B cell (primary cell): Measurements from ENCODE around the gene MICAL3. TPM values are rescaled to one million over a fixed set of nuclear protein-coding genes. Genes with fewer than 3 reads are reported as not detected.

Source experiments
- ATAC-seq: fragments of 200-7000 bp; cut with Tn5 transposase; one replicate; pipeline ENCODE4 v1.10.0; 2021; ENCODE audit warnings: low read depth, mild to moderate bottlenecking, moderate number of reproducible peaks, moderate library complexity
- CTCF ChIA-PET: fragments of 350-600 bp; sonication (Branson Sonifier 250); formaldehyde crosslinking; loops from one replicate; lab custom pipeline; 2021; ENCODE audit warnings: antibody characterized with exemption, inconsistent platforms; lab: Charles Lee
- POLR2A ChIA-PET: fragments of 350-600 bp; sonication (Branson Sonifier 250); formaldehyde crosslinking; loops from one replicate; lab custom pipeline; 2021; ENCODE audit warnings: antibody characterized with exemption; lab: Charles Lee
- DNase-seq: peaks from one replicate; pipeline ENCODE4 v3.0.0; 2013
- H2AFZ ChIP-seq: 2 replicates; pipeline ENCODE4 v1.6.1; 2012; ENCODE audit warnings: mild to moderate bottlenecking, low read depth, low read length; ENCODE audit not compliant: insufficient read depth, poor library complexity, severe bottlenecking
- H3K27ac ChIP-seq, 2 donors: 1 replicate in 1 of 2; 2 replicates in 1 of 2; pipeline ENCODE4 v1.5.1; 2012 to 2013; ENCODE audit warnings: low read length in 2 of 2, mild to moderate bottlenecking in 2 of 2, moderate library complexity in 1 of 2
- H3K27me3 ChIP-seq, 4 experiments: fragments of 200-600 bp in 1 of 4; sonication (generic) in 1 of 4; replicated peaks in 1 of 4; 1 replicate in 2 of 4; 2 replicates in 2 of 4; pipeline versions ENCODE4 v1.6.1 to v1.7.0; 2013 to 2016; ENCODE audit warnings: low read length in 3 of 4, mild to moderate bottlenecking in 2 of 4, mixed read lengths in 1 of 4, moderate library complexity in 1 of 4; ENCODE audit not compliant: insufficient read depth in 4 of 4, control insufficient read depth in 3 of 4; ENCODE audit errors: control extremely low read depth in 1 of 4
- H3K36me3 ChIP-seq, 2 experiments: replicated peaks in 1 of 2; 1 replicate in 1 of 2; 2 replicates in 1 of 2; pipeline versions ENCODE4 v1.6.1 to v1.7.1; 2013; ENCODE audit warnings: low read length in 1 of 2; ENCODE audit not compliant: insufficient read depth in 2 of 2, control insufficient read depth in 1 of 2; ENCODE audit errors: control extremely low read depth in 1 of 2, extremely low read depth in 1 of 2
- H3K4me1 ChIP-seq, 2 donors: fragments of 200-600 bp in 1 of 2; sonication (generic) in 1 of 2; 1 replicate in 1 of 2; 2 replicates in 1 of 2; pipeline versions ENCODE4 v1.5.1 to v1.6.1; 2013 to 2017; ENCODE audit warnings: low read length in 2 of 2; ENCODE audit not compliant: control insufficient read depth in 2 of 2, insufficient read depth in 2 of 2
- H3K4me2 ChIP-seq: replicated peaks from 2 replicates; pipeline ENCODE3; 2012; ENCODE audit warnings: mild to moderate bottlenecking, low read depth, low read length; ENCODE audit not compliant: poor library complexity, severe bottlenecking
- H3K4me3 ChIP-seq, 5 experiments: fragments of 200-600 bp in 1 of 5; sonication (generic) in 1 of 5; 1 replicate in 3 of 5; 2 replicates in 2 of 5; pipeline versions ENCODE4 v1.5.1 to v1.7.0; 2011 to 2016; ENCODE audit warnings: low read length in 4 of 5, mild to moderate bottlenecking in 4 of 5, low read depth in 2 of 5, control low read depth in 1 of 5, moderate library complexity in 1 of 5; ENCODE audit not compliant: insufficient read depth in 1 of 5; ENCODE audit errors: control extremely low read depth in 1 of 5, extremely low read depth in 1 of 5
- H3K79me2 ChIP-seq: fragments of 200-600 bp; sonication (generic); one replicate; pipeline ENCODE4 v1.6.0; 2016; ENCODE audit warnings: low read length; ENCODE audit not compliant: control insufficient read depth, insufficient read depth
- H3K9ac ChIP-seq: fragments of 200-600 bp; sonication (generic); 2 replicates; pipeline ENCODE4 v1.6.1; 2017; ENCODE audit warnings: mild to moderate bottlenecking, low read length, moderate library complexity
- H3K9me3 ChIP-seq, 3 donors: one replicate each; pipeline versions ENCODE4 v1.6.1 to v1.7.1; 2013; ENCODE audit warnings: low read length in 2 of 3; ENCODE audit not compliant: control insufficient read depth in 2 of 3, insufficient read depth in 1 of 3; ENCODE audit errors: control extremely low read depth in 1 of 3
- H4K20me1 ChIP-seq: 2 replicates; pipeline ENCODE4 v1.6.0; 2012; ENCODE audit warnings: mild to moderate bottlenecking, low read length; ENCODE audit not compliant: insufficient read depth, control insufficient read depth, poor library complexity, severe bottlenecking
- H3K27ac Mint-ChIP-seq: one replicate; pipeline ENCODE4 v1.8.0; 2021; ENCODE audit warnings: mixed read lengths
- H3K27me3 Mint-ChIP-seq: one replicate; pipeline ENCODE4 v1.8.0; 2021; ENCODE audit warnings: mixed read lengths
- H3K4me1 Mint-ChIP-seq: one replicate; pipeline ENCODE4 v1.8.0; 2021; ENCODE audit warnings: mixed read lengths
- H3K4me3 Mint-ChIP-seq: one replicate; pipeline ENCODE4 v1.8.0; 2021; ENCODE audit warnings: mixed read lengths
- H3K9me3 Mint-ChIP-seq: one replicate; pipeline ENCODE4 v1.8.0; 2022; ENCODE audit warnings: mixed read lengths; ENCODE audit not compliant: insufficient read depth
- CTCF ChIP-seq: fragments of 200-600 bp; IDR thresholded peaks from one replicate; pipeline ENCODE4 v1.8.0; 2022; ENCODE audit warnings: antibody characterized with exemption, mild to moderate bottlenecking
- EZH2 ChIP-seq: IDR thresholded peaks from 2 replicates; pipeline ENCODE4 v1.6.1; 2012; ENCODE audit warnings: borderline replicate concordance, low read depth, mild to moderate bottlenecking, moderate library complexity, low read length; ENCODE audit not compliant: insufficient read depth, poor library complexity, severe bottlenecking
- WGBS: methylation state at CpG from one replicate; pipeline ENCODE4 v1.1.5; 2013; ENCODE audit warnings: missing lambda C conversion rate; ENCODE audit not compliant: insufficient coverage; 5-methylcytosine and 5-hydroxymethylcytosine counted together
- intact Hi-C: fragments of 100-400 bp; cut with micrococcal nuclease; formaldehyde crosslinking; loops from one replicate; pipeline ENCODE4 v1.10.0; 2022
- polyA plus RNA-seq: library from polyadenylated mRNA; depleted of rRNA; stranded (reverse); fragments of >200 nt; gene quantifications from 2 replicates; pipeline ENCODE4 v1.2.3, GENCODE V29; 2012
- total RNA-seq, 2 donors: library from RNA; stranded (reverse); fragments of 120-200 nt in 1 of 2; gene quantifications; 1 replicate in 1 of 2; 2 replicates in 1 of 2; pipeline versions ENCODE4 v1.2.3 to v1.2.4, GENCODE V29; 2013 to 2022

The MICAL3 gene
- total and polyA plus RNA-seq, 2 donors (not counting 1 experiment from before 2014, with no cell fraction given) = 50.5 to 253 TPM

- Histone ChIP-seq H3K9me3 (no peaks in the 10 kb centered on the region), H3K9ac (no peak overlapping the region), H3K27ac (no peak overlapping the region), H3K79me2 (peaks cover 62% of the 10 kb centered on the region), H4K20me1 (peaks cover 43% of the 10 kb centered on the region), H3K27me3 (no peaks in the 10 kb centered on the region), H2AFZ (no peak overlapping the region), H3K4me2 (no peak overlapping the region), H3K4me1 (no peaks in the 10 kb centered on the region), H3K36me3 (peaks cover 0 to 94% of the 10 kb centered on the region in 2 experiments), H3K4me3 (no peak overlapping the region)
- DNase-seq = no peak
- intact Hi-C loops = no loop called here
- H3K4me3 Mint-ChIP-seq = no peak overlapping the region
- 100% methylated on average over 3 of the region's 6 CpGs for WGBS
- no peak for TF ChIP-seq EZH2
- TF ChIP-seq CTCF = no peak
- ATAC-seq = no peak
- H3K4me1 Mint-ChIP-seq = no peaks in the 10 kb centered on the region
- ChIA-PET CTCF (interaction anchor here (0.9 to 1.3 kb wide), 2 partner anchors 23 to 99 kb away, joined by 3 read pairs; no protein-coding TSS in a partner anchor), POLR2A (no interaction called here)
- H3K27me3 Mint-ChIP-seq = no peaks in the 10 kb centered on the region
- H3K27ac Mint-ChIP-seq = no peak overlapping the region
- H3K9me3 Mint-ChIP-seq = no peaks in the 10 kb centered on the region
Observed at GRCh38 chr22:17884084-17884483, 140.3 kb downstream of the MICAL3 start.

GRCh38 chr22:17883356-17883755 lies 141.0 kb downstream of the MICAL3 start:
- ATAC-seq (no peak), DNase-seq (no peak)
- no peak overlapping the region for H2AFZ ChIP-seq
- H3K79me2 ChIP-seq = peaks cover 68% of the 10 kb centered on the region
- WGBS = 100% methylated on average over 8 of the region's 9 CpGs
- no peaks in the 10 kb centered on the region for H3K9me3 ChIP-seq
- ChIA-PET POLR2A (no interaction called here), CTCF (interaction anchor here (1.3 kb wide), 1 partner anchor 22 kb away, joined by 3 read pairs; no protein-coding TSS in a partner anchor)
- H3K4me2 ChIP-seq = no peak overlapping the region
- no peak for TF ChIP-seq EZH2
- TF ChIP-seq CTCF = no peak
- no peak overlapping the region for H3K27ac ChIP-seq
- H3K36me3 ChIP-seq = peaks cover 0 to 94% of the 10 kb centered on the region in 2 experiments
- no peaks in the 10 kb centered on the region for H3K4me1 Mint-ChIP-seq
- no peak overlapping the region for H3K4me3 Mint-ChIP-seq
- no peak overlapping the region for H3K9ac ChIP-seq
- H3K4me1 ChIP-seq = no peaks in the 10 kb centered on the region
- H3K27me3 Mint-ChIP-seq = no peaks in the 10 kb centered on the region
- H3K27ac Mint-ChIP-seq = no peak overlapping the region
- H3K27me3 ChIP-seq = no peaks in the 10 kb centered on the region
- peaks cover 51% of the 10 kb centered on the region for H4K20me1 ChIP-seq
- H3K4me3 ChIP-seq = no peak overlapping the region
- no peaks in the 10 kb centered on the region for H3K9me3 Mint-ChIP-seq
- intact Hi-C loops = no loop called here
